K562 (cell line): Measurements from ENCODE around the gene SACM1L. TPM values are rescaled to one million over a fixed set of nuclear protein-coding genes. Genes with fewer than 3 reads are reported as not detected.

Source experiments
- AFF1 ChIP-seq, 2 experiments: fragments of 450-650 bp; IDR thresholded peaks; 2 replicates each; pipeline ENCODE4 v1.6.1; 2018; ENCODE audit warnings: mild to moderate bottlenecking in 2 of 2, low read depth in 1 of 2; ENCODE audit not compliant: partially characterized antibody in 2 of 2
- ASH1L ChIP-seq: fragments of 450-650 bp; IDR thresholded peaks from 2 replicates; pipeline ENCODE4 v1.6.1; 2018; ENCODE audit warnings: borderline replicate concordance, mild to moderate bottlenecking, low read depth; ENCODE audit not compliant: partially characterized antibody
- CBFA2T3 ChIP-seq: fragments of 450-650 bp; IDR thresholded peaks from 2 replicates; pipeline ENCODE4 v1.6.1; 2017
- ETV5 ChIP-seq: sonication (generic); formaldehyde crosslinking; IDR thresholded peaks from 2 replicates; pipeline ENCODE4 v1.4.0; 2020; ENCODE audit warnings: low read depth, mild to moderate bottlenecking, missing genetic modification reagents
- ETV6 ChIP-seq, 3 experiments: fragments of 150-350 bp in 1 of 3; sonication (generic) in 1 of 3; formaldehyde crosslinking in 1 of 3; IDR thresholded peaks; 2 replicates each; pipeline versions ENCODE4 v1.6.1 to v1.8.0; 2014 to 2022; ENCODE audit warnings: borderline replicate concordance in 2 of 3, low read depth in 2 of 3, antibody characterized with exemption in 1 of 3, low read length in 1 of 3, mild to moderate bottlenecking in 1 of 3, missing genetic modification reagents in 1 of 3
- FOXK2 ChIP-seq, 2 experiments: fragments of 450-650 bp; IDR thresholded peaks in 1 of 2; conservative IDR thresholded peaks in 1 of 2; 2 replicates each; pipeline ENCODE4 v1.6.1; 2016; ENCODE audit warnings: low read depth in 2 of 2, mild to moderate bottlenecking in 1 of 2
- JUNB ChIP-seq: fragments of 450-650 bp; formaldehyde crosslinking; conservative IDR thresholded peaks from 2 replicates; pipeline ENCODE4 v1.4.0; 2020; ENCODE audit warnings: mild to moderate bottlenecking
- KDM4B ChIP-seq, 2 experiments: fragments of 450-650 bp in 1 of 2; sonication (generic) in 1 of 2; IDR thresholded peaks; 2 replicates each; pipeline ENCODE4 v1.6.1; 2016 to 2017; ENCODE audit warnings: borderline replicate concordance in 2 of 2, antibody characterized with exemption in 1 of 2, low read depth in 1 of 2, mild to moderate bottlenecking in 1 of 2
- LEF1 ChIP-seq: fragments of 450-650 bp; IDR thresholded peaks from 2 replicates; pipeline ENCODE4 v1.6.1; 2016; ENCODE audit warnings: mild to moderate bottlenecking
- NBN ChIP-seq: fragments of 450-650 bp; IDR thresholded peaks from 2 replicates; pipeline ENCODE4 v1.6.1; 2016; ENCODE audit warnings: low read depth, mild to moderate bottlenecking
- RAD51 ChIP-seq: fragments of 450-650 bp; IDR thresholded peaks from 2 replicates; pipeline ENCODE4 v1.7.1; 2016; ENCODE audit warnings: low read depth, mild to moderate bottlenecking, borderline replicate concordance
- SFPQ ChIP-seq: fragments of 200-400 bp; formaldehyde crosslinking; IDR thresholded peaks from 2 replicates; pipeline ENCODE4 v1.6.1; 2017; ENCODE audit warnings: mild to moderate bottlenecking, low read depth, low read length, moderate library complexity
- SMARCC2 ChIP-seq: fragments of 450-650 bp; IDR thresholded peaks from 2 replicates; pipeline ENCODE4 v1.6.1; 2017; ENCODE audit warnings: antibody characterized with exemption, moderate library complexity, mild to moderate bottlenecking, low read depth
- SPI1 ChIP-seq: IDR thresholded peaks from 2 replicates; pipeline ENCODE4 v1.6.1; 2011; ENCODE audit warnings: low read depth, low read length, control low read depth, borderline replicate concordance
- TRIM24 ChIP-seq, 2 experiments: fragments of 450-650 bp; IDR thresholded peaks; 2 replicates each; pipeline ENCODE4 v1.6.1; 2016
- YY1 ChIP-seq, 3 experiments: IDR thresholded peaks; 2 replicates each; pipeline ENCODE4 v1.6.1; 2011; ENCODE audit warnings: low read length in 2 of 3, mild to moderate bottlenecking in 2 of 3, moderate library complexity in 2 of 3, borderline replicate concordance in 1 of 3, control low read depth in 1 of 3, low read depth in 1 of 3; ENCODE audit not compliant: insufficient read depth in 3 of 3, insufficient replicate concordance in 2 of 3, control insufficient read depth in 1 of 3, insufficient read length in 1 of 3; ENCODE audit errors: extremely low read depth in 1 of 3
- ZBTB2 ChIP-seq: fragments of 450-650 bp; IDR thresholded peaks from 2 replicates; pipeline ENCODE4 v1.6.1; 2016; ENCODE audit warnings: antibody characterized with exemption
- ZNF184 ChIP-seq: sonication (generic); formaldehyde crosslinking; IDR thresholded peaks from 2 replicates; pipeline ENCODE4 v1.5.0; 2020; ENCODE audit warnings: missing genetic modification reagents
- ZNF436 ChIP-seq: fragments of 250-450, 450-650 bp; sonication (Bioruptor Pico); formaldehyde crosslinking; IDR thresholded peaks from 2 replicates; pipeline ENCODE4 v1.7.0; 2020; ENCODE audit warnings: mild to moderate bottlenecking
- polyA plus RNA-seq, 8 experiments: library from polyadenylated mRNA; depleted of rRNA in 4 of 8; stranded (reverse) in 5 of 8; unstranded in 3 of 8; fragments of >200 nt; fragmentation: Nextera tagmentation in 2 of 8; fragmentation: Illumina TruSeq in 1 of 8; extraction: Ambion mirVana in 2 of 8; extraction: Trizol in 1 of 8; gene quantifications; 2 replicates each; pipeline versions ENCODE4 v1.2.1 to v1.2.3, GENCODE V29; 2011 to 2014; ENCODE audit warnings: inconsistent platforms in 1 of 8, missing spikeins in 1 of 8
- total RNA-seq, 7 experiments: library from RNA; depleted of rRNA in 6 of 7; stranded (reverse); fragments of >200 nt in 6 of 7; fragmentation: Illumina TruSeq in 2 of 7; extraction: Trizol in 2 of 7; gene quantifications; 2 replicates each; pipeline versions ENCODE4 v1.2.1 to v1.2.3, GENCODE V29; 2011 to 2021; ENCODE audit warnings: low replicate concordance in 1 of 7

The SACM1L gene
- total and polyA plus RNA-seq, 9 of the 15 experiments (the other 6 are each of a cell fraction or from before 2014, with no cell fraction given) = 25.7 to 67.2 (median 40.3) TPM

GRCh38 chr3:45640091-45640507, 49.1 kb upstream of the SACM1L start (continued):
- TF ChIP-seq SFPQ (no peak), NBN (peak; percentile 77), SPI1 (peak; percentile 93), ETV6 (IDR thresholded peaks at IDR 0.05; ENCODE audit: borderline replicate concordance in 1 of 2, low read depth in 2 of 2, low read length in 1 of 2) (peak; percentile 52 to 90; a peak in 2 of 4 replicates), ETV6 (CRISPR knock-in tag; IDR thresholded peaks at IDR 0.05; ENCODE audit: borderline replicate concordance) (no peak), ASH1L (peak; percentile 55), CBFA2T3 (peak; percentile 76), ETV5 (peak; percentile 73), ZNF184 (CRISPR knock-in tag) (no peak), TRIM24 (IDR thresholded peaks at IDR 0.05) (peak; percentile 71 to 78), ZBTB2 (peak; percentile 82), RAD51 (0 out of 2 replicates have a peak, but pooled peaks have one; percentile 30), FOXK2 (conservative IDR thresholded peaks at IDR 0.05 in 1 of 2, IDR thresholded peaks at IDR 0.05 in 1 of 2; ENCODE audit: low read depth in 2 of 2) (peak in 1 of 2 experiments; percentile 51; a peak in 1 of 4 replicates), JUNB (0 out of 2 replicates have a peak, but pooled peaks have one; percentile 14), SMARCC2 (no peak), ZNF436 (CRISPR knock-in tag) (peak; percentile 99), YY1 (IDR thresholded peaks at IDR 0.05; ENCODE audit: borderline replicate concordance in 1 of 3, control insufficient read depth in 1 of 3, extremely low read depth in 1 of 3, insufficient read depth in 3 of 3, insufficient read length in 1 of 3, insufficient replicate concordance in 2 of 3, low read depth in 1 of 3, low read length in 2 of 3) (no peak), KDM4B (IDR thresholded peaks at IDR 0.05; ENCODE audit: borderline replicate concordance in 2 of 2, low read depth in 1 of 2) (no peak), AFF1 (IDR thresholded peaks at IDR 0.05; ENCODE audit: low read depth in 1 of 2, partially characterized antibody in 2 of 2) (peak in 1 of 2 experiments; percentile 57), LEF1 (peak; percentile 68; the same call in 1 of the 2 replicates)
